K562 (cell line): ENCODE measurements around the gene ISG20. TPM values are rescaled to one million over a fixed set of nuclear protein-coding genes. Genes with fewer than 3 reads are reported as not detected.

ENCODE experiments used
- ARHGAP35 ChIP-seq: fragments of 450-650 bp; IDR thresholded peaks from 2 replicates; pipeline ENCODE4 v1.6.1; 2018; ENCODE audit not compliant: partially characterized antibody
- BCLAF1 ChIP-seq, 2 experiments: fragments of 450-650 bp in 1 of 2; IDR thresholded peaks; 2 replicates each; pipeline ENCODE4 v1.6.1; 2011 to 2017; ENCODE audit warnings: low read depth in 2 of 2, antibody characterized with exemption in 1 of 2, borderline replicate concordance in 1 of 2, low read length in 1 of 2, mild to moderate bottlenecking in 1 of 2, mixed read lengths in 1 of 2; ENCODE audit not compliant: control insufficient read depth in 1 of 2
- CTBP1 ChIP-seq: fragments of 450-650 bp; IDR thresholded peaks from 2 replicates; pipeline ENCODE4 v1.6.1; 2016; ENCODE audit warnings: borderline replicate concordance
- DIDO1 ChIP-seq: fragments of 450-650 bp; IDR thresholded peaks from 2 replicates; pipeline ENCODE4 v1.6.1; 2016; ENCODE audit warnings: low read depth, missing biosample characterization, missing genetic modification characterization
- KLF10 ChIP-seq: fragments of 250-450 bp; sonication (Bioruptor Pico); IDR thresholded peaks from 2 replicates; pipeline ENCODE4 v1.6.1; 2021; ENCODE audit warnings: matching md5 sums
- MTA2 ChIP-seq: fragments of 450-650 bp; IDR thresholded peaks from 2 replicates; pipeline ENCODE4 v1.6.1; 2016; ENCODE audit warnings: low read depth
- POLR2A ChIP-seq: fragments of 450-650 bp; conservative IDR thresholded peaks from 2 replicates; pipeline ENCODE4 v1.6.1; 2016
- SMAD4 ChIP-seq: fragments of 250-450 bp; sonication (Bioruptor Pico); conservative IDR thresholded peaks from 2 replicates; pipeline ENCODE4 v1.8.0; 2021; ENCODE audit warnings: inconsistent platforms, mild to moderate bottlenecking, moderate library complexity
- USF1 ChIP-seq: sonication (generic); formaldehyde crosslinking; IDR thresholded peaks from 2 replicates; pipeline ENCODE4 v1.9.0; 2022; ENCODE audit warnings: mild to moderate bottlenecking, missing genetic modification reagents
- polyA plus RNA-seq, 8 experiments: library from polyadenylated mRNA; depleted of rRNA in 4 of 8; stranded (reverse) in 5 of 8; unstranded in 3 of 8; fragments of >200 nt; fragmentation: Nextera tagmentation in 2 of 8; fragmentation: Illumina TruSeq in 1 of 8; extraction: Ambion mirVana in 2 of 8; extraction: Trizol in 1 of 8; gene quantifications; 2 replicates each; pipeline versions ENCODE4 v1.2.1 to v1.2.3, GENCODE V29; 2011 to 2014; ENCODE audit warnings: inconsistent platforms in 1 of 8, missing spikeins in 1 of 8
- total RNA-seq, 7 experiments: library from RNA; depleted of rRNA in 6 of 7; stranded (reverse); fragments of >200 nt in 6 of 7; fragmentation: Illumina TruSeq in 2 of 7; extraction: Trizol in 2 of 7; gene quantifications; 2 replicates each; pipeline versions ENCODE4 v1.2.1 to v1.2.3, GENCODE V29; 2011 to 2021; ENCODE audit warnings: low replicate concordance in 1 of 7
- TF ChIP-seq, protein P1 (sequence below): fragments of 450-650 bp; IDR thresholded peaks from 2 replicates; pipeline ENCODE4 v1.6.1; 2016; ENCODE audit warnings: mild to moderate bottlenecking, moderate library complexity
- TF ChIP-seq, protein P2 (sequence below): fragments of 250-450 bp; sonication (Bioruptor Pico); IDR thresholded peaks from 2 replicates; pipeline ENCODE4 v1.8.0; 2021; ENCODE audit warnings: borderline replicate concordance, mild to moderate bottlenecking, moderate library complexity; ENCODE audit not compliant: poor library complexity, severe bottlenecking

The ISG20 gene
- total and polyA plus RNA-seq, 9 of the 15 experiments (the other 6 are each of a cell fraction or from before 2014, with no cell fraction given) = 0.06 to 2.1 (median 1.00) TPM

DNA sequence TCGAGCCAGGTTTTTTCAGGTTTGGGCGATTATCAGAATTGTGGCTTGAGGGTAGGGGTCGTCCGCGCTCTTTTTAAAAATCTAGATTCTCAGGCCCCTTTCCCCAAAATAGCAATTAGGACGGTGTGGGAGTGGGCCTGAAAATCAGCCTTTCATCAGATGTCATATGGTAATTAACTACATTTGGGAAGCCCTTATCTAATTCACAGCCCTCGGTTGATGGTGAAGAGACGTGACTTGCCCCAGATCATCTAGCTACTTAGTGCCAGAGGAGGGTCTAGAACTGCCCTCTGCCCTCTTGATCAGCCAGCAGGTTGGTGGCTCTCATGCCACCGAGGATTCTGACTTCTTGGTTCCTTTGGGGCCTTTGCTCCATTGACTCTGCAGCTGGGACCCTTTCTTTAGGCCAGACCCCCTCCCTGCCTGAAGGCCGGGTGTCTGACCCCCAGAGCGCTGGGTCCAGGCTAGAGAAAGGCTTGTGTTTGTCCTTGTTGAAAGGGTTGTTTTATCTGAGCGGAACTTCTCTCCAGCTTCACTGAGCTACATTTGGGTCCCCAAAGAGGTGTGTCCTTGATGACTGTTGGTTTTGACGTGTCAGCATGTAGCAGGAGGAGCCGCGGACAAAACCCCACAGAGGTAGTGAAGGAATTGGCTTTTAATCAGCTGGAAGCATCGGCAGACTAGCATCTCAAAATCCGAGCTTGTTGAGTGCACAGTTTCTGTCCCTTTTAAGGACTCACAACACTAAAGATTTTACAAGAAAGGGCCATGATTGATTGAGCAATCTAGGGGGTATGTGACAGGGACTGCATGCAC lies 16.8 kb upstream of the ISG20 start (continued):
- TF ChIP-seq, protein P1, sequence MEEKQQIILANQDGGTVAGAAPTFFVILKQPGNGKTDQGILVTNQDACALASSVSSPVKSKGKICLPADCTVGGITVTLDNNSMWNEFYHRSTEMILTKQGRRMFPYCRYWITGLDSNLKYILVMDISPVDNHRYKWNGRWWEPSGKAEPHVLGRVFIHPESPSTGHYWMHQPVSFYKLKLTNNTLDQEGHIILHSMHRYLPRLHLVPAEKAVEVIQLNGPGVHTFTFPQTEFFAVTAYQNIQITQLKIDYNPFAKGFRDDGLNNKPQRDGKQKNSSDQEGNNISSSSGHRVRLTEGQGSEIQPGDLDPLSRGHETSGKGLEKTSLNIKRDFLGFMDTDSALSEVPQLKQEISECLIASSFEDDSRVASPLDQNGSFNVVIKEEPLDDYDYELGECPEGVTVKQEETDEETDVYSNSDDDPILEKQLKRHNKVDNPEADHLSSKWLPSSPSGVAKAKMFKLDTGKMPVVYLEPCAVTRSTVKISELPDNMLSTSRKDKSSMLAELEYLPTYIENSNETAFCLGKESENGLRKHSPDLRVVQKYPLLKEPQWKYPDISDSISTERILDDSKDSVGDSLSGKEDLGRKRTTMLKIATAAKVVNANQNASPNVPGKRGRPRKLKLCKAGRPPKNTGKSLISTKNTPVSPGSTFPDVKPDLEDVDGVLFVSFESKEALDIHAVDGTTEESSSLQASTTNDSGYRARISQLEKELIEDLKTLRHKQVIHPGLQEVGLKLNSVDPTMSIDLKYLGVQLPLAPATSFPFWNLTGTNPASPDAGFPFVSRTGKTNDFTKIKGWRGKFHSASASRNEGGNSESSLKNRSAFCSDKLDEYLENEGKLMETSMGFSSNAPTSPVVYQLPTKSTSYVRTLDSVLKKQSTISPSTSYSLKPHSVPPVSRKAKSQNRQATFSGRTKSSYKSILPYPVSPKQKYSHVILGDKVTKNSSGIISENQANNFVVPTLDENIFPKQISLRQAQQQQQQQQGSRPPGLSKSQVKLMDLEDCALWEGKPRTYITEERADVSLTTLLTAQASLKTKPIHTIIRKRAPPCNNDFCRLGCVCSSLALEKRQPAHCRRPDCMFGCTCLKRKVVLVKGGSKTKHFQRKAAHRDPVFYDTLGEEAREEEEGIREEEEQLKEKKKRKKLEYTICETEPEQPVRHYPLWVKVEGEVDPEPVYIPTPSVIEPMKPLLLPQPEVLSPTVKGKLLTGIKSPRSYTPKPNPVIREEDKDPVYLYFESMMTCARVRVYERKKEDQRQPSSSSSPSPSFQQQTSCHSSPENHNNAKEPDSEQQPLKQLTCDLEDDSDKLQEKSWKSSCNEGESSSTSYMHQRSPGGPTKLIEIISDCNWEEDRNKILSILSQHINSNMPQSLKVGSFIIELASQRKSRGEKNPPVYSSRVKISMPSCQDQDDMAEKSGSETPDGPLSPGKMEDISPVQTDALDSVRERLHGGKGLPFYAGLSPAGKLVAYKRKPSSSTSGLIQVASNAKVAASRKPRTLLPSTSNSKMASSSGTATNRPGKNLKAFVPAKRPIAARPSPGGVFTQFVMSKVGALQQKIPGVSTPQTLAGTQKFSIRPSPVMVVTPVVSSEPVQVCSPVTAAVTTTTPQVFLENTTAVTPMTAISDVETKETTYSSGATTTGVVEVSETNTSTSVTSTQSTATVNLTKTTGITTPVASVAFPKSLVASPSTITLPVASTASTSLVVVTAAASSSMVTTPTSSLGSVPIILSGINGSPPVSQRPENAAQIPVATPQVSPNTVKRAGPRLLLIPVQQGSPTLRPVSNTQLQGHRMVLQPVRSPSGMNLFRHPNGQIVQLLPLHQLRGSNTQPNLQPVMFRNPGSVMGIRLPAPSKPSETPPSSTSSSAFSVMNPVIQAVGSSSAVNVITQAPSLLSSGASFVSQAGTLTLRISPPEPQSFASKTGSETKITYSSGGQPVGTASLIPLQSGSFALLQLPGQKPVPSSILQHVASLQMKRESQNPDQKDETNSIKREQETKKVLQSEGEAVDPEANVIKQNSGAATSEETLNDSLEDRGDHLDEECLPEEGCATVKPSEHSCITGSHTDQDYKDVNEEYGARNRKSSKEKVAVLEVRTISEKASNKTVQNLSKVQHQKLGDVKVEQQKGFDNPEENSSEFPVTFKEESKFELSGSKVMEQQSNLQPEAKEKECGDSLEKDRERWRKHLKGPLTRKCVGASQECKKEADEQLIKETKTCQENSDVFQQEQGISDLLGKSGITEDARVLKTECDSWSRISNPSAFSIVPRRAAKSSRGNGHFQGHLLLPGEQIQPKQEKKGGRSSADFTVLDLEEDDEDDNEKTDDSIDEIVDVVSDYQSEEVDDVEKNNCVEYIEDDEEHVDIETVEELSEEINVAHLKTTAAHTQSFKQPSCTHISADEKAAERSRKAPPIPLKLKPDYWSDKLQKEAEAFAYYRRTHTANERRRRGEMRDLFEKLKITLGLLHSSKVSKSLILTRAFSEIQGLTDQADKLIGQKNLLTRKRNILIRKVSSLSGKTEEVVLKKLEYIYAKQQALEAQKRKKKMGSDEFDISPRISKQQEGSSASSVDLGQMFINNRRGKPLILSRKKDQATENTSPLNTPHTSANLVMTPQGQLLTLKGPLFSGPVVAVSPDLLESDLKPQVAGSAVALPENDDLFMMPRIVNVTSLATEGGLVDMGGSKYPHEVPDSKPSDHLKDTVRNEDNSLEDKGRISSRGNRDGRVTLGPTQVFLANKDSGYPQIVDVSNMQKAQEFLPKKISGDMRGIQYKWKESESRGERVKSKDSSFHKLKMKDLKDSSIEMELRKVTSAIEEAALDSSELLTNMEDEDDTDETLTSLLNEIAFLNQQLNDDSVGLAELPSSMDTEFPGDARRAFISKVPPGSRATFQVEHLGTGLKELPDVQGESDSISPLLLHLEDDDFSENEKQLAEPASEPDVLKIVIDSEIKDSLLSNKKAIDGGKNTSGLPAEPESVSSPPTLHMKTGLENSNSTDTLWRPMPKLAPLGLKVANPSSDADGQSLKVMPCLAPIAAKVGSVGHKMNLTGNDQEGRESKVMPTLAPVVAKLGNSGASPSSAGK = no peak
- TF ChIP-seq MTA2 = no peak
- TF ChIP-seq POLR2A = 0 out of 2 replicates have a peak, but pooled peaks have one; percentile 26
- TF ChIP-seq ARHGAP35 = no peak
- no peak for TF ChIP-seq USF1 (CRISPR knock-in tag)
- no peak for TF ChIP-seq DIDO1 (tag)
- no peak for TF ChIP-seq KLF10 (CRISPR knock-in tag)
- no peak for TF ChIP-seq SMAD4
- TF ChIP-seq, protein P2, sequence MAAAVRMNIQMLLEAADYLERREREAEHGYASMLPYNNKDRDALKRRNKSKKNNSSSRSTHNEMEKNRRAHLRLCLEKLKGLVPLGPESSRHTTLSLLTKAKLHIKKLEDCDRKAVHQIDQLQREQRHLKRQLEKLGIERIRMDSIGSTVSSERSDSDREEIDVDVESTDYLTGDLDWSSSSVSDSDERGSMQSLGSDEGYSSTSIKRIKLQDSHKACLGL (CRISPR knock-in tag) = no peak
- TF ChIP-seq BCLAF1 (IDR thresholded peaks at IDR 0.05; ENCODE audit: borderline replicate concordance in 1 of 2, control insufficient read depth in 1 of 2, low read depth in 2 of 2, low read length in 1 of 2) = no peak
- TF ChIP-seq CTBP1 = peak; percentile 34; the same call in 1 of the 2 replicates
